OCI-LY3 (cell line): ENCODE results near the gene TNFRSF14.

ENCODE experiments used
- CTCF ChIP-seq: fragments of 200-600, 300-600 bp; sonication (generic); IDR thresholded peaks from 2 replicates; pipeline ENCODE4 v1.5.1; 2014; ENCODE audit warnings: antibody characterized with exemption, low read length, low read depth
- EZH2phosphoT487 ChIP-seq: fragments of 200-600 bp; shearing (Covaris generic); IDR thresholded peaks from 2 replicates; pipeline ENCODE4 v1.6.1; 2018; ENCODE audit warnings: antibody characterized with exemption, mixed run types, low read depth

DNA sequence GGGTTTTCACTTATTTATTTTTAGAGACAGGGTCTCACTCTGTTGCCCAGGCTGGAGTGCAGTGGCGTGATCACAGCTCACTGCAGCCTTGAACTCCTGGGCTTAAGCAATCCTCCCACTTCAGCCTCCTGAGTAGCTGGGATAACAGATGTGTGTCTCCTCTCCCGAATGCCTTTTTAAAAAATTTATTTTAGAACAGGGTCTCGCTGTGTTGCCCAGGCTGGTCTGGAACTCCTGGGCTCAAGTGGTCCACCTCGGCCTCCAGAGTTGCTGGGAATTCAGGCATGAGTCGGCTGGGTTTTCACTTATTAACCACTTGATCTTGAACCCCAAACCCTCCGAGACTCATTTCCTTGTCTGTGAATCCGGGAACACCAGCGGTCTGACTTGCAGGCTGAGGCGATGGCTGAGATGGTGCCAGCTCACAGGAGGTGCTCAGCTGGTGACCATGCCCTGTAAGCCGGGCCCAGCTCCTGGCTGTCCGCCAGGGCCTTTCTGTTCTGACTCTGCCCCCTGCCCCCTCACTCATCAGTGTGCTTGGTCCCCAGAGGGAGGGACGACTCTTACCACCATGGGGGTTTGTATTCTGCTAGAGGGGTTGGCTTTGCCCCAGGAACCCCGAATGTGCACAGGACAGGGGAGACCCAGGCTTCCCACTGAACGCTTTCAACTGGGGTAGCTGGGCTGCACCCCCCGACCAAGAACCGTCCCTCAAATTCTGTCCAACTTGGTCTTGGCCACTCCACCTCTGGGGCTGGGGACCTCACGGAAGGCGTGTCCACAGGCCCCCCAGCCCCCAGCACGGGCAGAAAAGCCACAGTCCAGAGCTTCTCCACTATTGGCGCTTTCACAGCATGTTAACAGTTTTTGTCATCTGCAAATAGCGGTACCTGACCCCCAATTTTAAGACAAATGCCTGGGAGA lies 54.1 kb downstream of the TNFRSF14 start:
- no peak for TF ChIP-seq CTCF
- no peak for TF ChIP-seq EZH2phosphoT487
